HL-60 (cell line): ENCODE measurements around the gene SETD6.

ENCODE experiments used
- CTCF ChIP-seq: IDR thresholded peaks from one replicate; pipeline ENCODE4 v1.5.1; 2011; ENCODE audit warnings: low read length, control low read depth, inconsistent platforms; ENCODE audit not compliant: insufficient read depth
- GABPA ChIP-seq: IDR thresholded peaks from 2 replicates; pipeline ENCODE4 v1.6.1; 2012; ENCODE audit warnings: low read depth
- POLR2AphosphoS5 ChIP-seq: IDR thresholded peaks from 2 replicates; pipeline ENCODE4 v1.6.1; 2012; ENCODE audit warnings: low read depth
- REST ChIP-seq: IDR thresholded peaks from 2 replicates; pipeline ENCODE4 v1.6.1; 2012; ENCODE audit warnings: low read depth; ENCODE audit not compliant: insufficient replicate concordance

DNA sequence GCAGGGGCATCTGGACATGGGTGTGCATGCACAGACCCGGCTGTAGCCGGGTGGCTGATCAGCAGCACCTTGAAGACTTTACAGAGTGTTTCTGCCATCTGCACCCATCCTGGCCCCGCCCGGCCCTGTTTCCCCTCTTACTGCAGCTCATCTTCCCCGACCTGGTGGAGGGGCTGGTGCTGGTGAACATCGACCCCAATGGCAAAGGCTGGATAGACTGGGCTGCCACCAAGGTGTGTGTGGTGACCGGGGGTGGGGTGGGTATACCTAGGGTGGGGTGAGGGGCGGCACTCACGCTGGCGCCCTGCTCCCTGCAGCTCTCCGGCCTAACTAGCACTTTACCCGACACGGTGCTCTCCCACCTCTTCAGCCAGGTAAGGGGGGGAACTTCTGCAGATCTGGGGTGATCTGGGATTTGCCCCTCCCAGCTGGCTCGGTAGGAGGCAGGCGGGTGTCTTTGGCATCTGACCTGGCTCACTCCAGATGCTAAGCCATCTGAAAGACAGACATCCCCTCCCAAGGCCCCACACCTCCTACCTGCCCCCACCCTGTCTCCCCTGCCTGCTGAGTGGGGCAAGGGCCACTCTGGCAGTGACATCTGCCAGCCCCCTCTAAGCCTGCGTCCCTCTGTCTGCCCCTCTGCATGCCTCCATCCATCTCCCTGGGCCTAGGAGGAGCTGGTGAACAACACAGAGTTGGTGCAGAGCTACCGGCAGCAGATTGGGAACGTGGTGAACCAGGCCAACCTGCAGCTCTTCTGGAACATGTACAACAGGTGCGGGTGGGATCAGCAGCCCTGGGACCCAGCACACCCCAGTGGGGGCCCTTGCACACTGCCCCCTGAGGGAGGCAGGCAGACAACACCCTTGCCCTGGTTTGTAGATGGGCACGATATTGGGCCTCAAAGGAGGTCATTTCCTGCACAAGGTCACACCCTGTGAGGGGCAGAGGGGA lies 8.8 kb upstream of the SETD6 start:
- TF ChIP-seq CTCF (no peak), POLR2AphosphoS5 (no peak), GABPA (no peak), REST (no peak)
